HG02642 (cell line): ENCODE data around the gene APIP.

Experiments used
- ATAC-seq: cut with Tn5 transposase; IDR thresholded peaks from one replicate; pipeline ENCODE4 v1.9.1; 2021; ENCODE audit warnings: mild to moderate bottlenecking; ENCODE audit not compliant: unreplicated experiment, poor library complexity

The APIP gene

DNA sequence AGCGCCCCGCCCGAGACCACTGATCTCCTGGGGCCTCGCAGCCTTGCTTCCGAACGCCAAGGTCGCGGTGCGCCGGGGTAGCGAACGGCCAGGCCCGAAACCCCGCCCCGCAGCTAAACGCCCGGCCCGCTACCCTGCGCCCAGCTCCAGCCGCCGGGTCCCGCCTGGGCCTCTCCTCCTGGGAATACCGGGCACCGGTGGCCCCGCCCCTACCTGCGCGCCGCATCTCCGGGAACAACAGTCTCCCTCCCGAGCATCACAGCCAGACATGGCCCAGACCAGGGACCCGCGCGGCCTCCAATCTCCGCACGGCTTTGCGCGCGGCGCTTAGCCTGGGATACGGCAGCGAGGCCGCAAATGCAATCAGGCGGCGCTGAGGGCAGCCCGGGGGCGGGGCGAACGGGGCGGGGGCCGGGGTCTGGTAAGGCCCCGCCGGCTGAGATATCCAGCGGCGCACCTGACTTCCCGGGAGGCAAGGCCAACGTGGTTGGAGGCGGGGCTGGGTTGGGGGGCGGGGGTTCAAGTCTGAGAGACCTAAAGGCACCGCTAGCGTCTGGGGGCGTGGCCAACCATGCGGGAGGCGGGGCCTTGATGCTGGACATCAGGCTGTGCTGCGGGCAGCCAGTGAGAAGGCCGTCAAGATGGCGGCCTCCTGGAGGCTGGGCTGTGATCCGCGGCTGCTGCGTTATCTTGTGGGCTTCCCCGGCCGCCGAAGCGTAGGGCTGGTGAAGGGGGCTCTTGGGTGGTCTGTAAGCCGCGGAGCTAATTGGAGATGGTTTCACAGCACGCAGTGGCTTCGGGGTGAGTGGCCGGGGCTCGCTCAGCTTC, at the start of gene APIP, which contains the start of gene PDHX:
Gene APIP (minus strand): TSS at position 365 of the 828 bp plus-strand sequence. CDS start 95 bp downstream, at position 270.
Gene PDHX (plus strand): TSS at position 604 of the 828 bp plus-strand sequence. CDS start 38 bp downstream, at position 642.
- ATAC-seq, result peak; percentile 89

DNA sequence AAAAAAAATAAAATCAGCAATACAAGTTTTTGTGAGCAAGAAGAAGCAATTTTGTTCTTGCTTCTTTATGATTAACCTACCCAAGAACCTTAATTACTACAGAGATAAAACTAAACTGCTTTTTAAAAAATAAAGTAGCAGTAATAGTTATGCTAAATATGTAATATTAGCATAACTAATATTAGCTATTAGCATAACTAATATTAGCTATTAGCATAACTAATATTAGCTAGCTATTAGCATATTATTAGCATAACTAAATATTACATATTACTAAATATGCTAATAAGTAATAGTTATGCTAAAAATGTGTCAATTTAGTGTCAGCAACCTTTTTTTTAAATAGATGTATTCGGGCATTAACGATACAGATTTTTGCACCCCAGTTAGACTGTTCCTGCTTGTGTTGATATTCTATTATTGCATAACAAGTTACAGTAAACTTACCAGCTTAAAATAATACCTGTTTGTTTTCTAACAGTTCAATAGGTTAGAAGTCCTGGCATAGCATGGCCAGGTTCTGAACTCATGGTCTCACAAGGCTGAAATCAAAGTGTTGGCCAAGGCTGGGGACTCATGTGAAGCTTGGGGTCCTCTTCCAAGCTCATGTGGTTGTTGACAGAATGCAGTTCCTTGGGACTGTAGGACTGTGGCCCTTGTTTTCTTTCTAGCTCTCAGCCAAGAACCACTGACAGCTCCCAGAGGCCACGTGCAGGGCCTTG, 48.6 kb upstream of the APIP start:
- ATAC-seq, result no peak

- no peak for ATAC-seq
Observed at GRCh38 chr11:34963351-34963750, 47.2 kb upstream of the APIP start.

DNA sequence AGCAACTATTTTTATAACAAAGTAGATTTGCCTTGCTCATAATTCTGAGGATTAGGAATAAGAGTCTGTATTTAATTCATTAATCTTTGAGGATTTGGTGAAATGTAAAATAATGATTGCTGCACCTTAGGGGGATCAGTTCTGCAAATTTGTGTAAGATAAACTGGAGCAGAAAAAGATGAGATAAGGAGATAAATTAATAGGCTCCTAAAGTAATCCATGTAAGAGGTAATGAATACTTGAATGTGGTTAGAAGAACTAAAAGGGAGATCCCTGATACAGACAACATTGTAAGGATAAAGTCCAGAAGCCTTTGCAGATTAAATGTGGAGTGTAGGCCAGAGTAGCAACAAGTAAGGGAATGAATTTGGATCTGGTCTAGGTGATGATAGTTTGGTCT, 45.9 kb upstream of the APIP start:
- ATAC-seq, result no peak

DNA sequence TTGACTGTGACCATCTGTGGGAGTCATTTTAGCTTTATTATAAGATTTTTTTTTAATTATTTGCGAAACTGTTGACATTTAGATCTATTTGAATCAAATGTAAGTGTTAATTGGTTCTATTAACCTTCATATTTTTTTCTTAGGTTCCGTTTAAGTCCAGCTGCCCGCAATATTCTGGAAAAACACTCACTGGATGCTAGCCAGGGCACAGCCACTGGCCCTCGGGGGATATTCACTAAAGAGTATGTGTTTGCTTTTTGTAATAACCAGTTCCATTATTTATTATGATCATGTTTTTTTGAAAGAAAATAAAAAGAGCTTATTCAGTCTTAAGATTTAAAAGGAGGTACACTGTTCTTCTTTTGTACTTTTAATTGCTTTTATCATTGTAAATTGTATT, 44.1 kb upstream of the APIP start:
- no peak for ATAC-seq

GRCh38 chr11:34959770-34960169, 43.6 kb upstream of the APIP start:
- ATAC-seq, result no peak

DNA sequence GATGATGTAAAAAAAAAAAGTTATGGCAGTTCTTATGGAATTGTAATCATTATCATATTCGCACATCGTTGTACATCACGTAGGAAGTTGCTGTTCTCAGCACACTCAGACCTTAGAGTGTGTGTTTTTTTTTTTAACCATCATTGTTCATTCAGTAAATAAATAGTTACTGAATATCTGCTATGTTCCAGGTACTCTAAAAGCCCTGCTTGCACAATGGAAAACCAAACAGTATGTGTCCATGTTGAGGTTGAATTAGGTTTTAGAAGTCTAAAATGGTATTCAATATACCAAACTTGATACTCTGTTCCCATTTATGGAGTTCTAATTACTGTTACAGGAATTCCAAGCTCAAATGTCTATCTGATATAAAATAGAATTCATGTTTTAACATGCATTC, 41.4 kb upstream of the APIP start:
- ATAC-seq, result no peak

DNA sequence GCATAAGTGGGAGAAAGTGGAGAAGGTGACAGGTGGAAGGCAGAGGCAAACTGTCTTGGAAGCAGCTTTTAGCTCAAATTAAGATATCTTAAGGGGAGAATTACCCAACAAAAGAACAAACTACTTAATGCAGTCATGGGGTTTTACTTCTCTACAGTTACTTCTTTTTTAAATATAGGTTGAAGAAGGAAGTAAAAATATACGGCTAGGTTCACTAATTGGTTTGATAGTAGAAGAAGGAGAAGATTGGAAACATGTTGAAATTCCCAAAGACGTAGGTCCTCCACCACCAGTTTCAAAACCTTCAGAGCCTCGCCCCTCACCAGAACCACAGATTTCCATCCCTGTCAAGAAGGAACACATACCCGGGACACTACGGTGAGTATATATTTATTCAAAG, 41.0 kb upstream of the APIP start:
- ATAC-seq, result no peak

DNA sequence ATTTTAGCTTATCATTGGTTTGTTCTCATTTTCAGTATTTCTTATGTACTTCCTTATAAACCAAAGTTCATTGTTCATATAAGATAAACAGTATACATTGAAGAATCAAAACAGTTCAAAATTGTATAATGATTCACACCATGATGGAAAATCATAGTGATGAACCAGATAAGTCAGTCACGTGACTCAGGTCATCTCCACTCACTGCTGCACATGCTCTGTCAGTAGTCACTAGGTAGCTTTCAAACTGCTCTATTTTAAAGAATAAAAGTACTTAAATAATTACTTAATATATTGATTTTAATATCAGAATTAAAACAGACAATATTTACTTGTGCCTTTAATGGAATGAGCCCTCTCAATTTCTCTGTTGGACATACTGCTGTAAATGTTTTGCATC, 37.8 kb upstream of the APIP start:
- no peak for ATAC-seq

- ATAC-seq, result no peak
Observed at GRCh38 chr11:34948696-34949095, 32.5 kb upstream of the APIP start.

GRCh38 chr11:34944692-34945091, 28.5 kb upstream of the APIP start:
- no peak for ATAC-seq

- ATAC-seq, result no peak
Observed at GRCh38 chr11:34941688-34942087, 25.5 kb upstream of the APIP start.

- ATAC-seq, result no peak
Observed at GRCh38 chr11:34940026-34940677, 24.0 kb upstream of the APIP start.

- ATAC-seq, result no peak
Observed at GRCh38 chr11:34938611-34939010, 22.4 kb upstream of the APIP start.

- ATAC-seq, result no peak
Observed at GRCh38 chr11:34936945-34937629, 20.9 kb upstream of the APIP start.

DNA sequence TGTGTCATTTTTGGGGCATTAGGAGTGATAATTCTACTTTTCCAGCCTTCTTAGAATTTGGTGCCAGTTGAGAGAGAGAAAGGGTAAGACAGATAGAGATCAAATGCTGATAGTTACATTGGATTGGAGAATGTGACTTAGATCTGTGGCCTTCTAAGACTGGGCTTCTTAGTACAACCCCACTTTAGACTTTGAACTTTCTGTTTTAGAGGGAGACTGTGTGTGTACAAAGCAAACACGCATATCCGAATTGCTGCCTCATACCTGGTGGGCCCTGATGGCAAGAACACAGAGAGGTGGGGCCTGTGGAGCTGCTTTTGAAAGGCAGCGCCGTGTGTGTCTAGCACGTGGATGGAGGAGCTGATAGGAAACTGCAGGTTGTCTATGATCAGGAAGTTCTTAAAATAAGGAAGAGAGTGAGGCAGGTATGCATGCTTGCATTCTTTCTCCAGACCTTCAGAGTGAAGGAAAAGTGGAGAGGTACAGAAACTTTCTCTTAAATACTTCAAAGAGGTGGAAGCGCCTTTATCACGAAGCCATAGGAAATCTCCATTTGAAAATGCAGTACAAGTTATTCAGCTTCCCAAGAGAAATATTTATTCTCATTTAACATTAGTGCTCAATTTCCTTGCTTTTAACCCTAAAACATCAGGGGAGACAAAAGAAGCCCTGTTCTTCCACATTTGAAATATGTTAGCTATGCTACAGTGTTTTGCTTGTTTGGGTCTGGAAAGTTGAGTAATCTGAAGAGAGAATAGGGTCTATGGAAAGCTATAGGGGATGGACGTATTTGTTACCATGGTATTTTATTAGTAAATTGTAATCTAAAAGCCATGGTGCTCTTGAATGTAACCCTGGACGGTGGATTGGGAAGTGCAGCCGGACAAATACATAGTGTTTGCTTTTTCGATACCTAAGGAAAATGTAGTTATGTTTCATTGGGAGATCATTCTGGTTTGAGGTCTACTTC, 13.9 kb upstream of the APIP start:
- ATAC-seq, result no peak

GRCh38 chr11:34928960-34929680, 12.9 kb upstream of the APIP start:
- ATAC-seq, result no peak

GRCh38 chr11:34928268-34928959, 12.2 kb upstream of the APIP start:
- ATAC-seq, result no peak
